ENCODE measurements around the gene PPIL1. TPM values are rescaled to one million over a fixed set of nuclear protein-coding genes. Genes with fewer than 3 reads are reported as not detected.

Gene PPIL1
- total RNA-seq, 2 donors from 2014 or later = 18.7 to 35.9 TPM

DNA sequence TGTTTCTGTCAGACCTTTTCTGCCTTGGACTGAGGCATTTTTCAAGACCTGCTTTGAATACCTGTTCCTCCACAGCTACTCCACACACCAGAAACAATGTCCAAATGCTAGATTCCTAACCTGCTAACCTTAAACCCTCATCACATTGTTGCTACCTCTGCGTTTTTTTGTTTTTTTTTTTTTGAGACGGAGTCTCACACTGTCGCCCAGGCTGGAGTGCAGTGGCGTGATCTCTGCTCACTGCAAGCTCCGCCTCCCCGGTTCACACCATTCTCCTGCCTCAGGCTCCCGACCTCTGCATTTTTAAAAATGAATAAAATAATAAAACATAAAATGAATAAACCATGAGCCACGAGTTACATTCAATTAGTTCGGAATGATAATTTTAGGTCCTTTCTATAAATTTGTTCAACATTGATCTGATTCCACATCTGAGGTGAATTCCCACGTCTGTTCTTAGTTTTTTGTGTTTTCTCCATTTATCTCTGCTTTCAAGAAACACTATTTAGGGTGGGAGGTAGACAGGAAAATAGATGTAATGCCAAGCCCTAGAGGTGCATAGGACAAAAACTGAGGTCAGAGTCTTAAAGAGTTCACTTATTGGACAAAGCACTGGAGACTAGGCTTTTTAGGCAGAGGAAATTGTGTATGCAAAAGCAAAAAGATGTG is 12.5 kb upstream of the PPIL1 start:
- WGBS = 72% methylated on average over 10 of the region's 10 CpGs
- no peak for DNase-seq (ENCODE audit: low spot score)
- intact Hi-C loops (cut with DNase I) = loop anchor here (2.0 to 10.0 kb wide), 3 partner anchors 92 to 325 kb away; no protein-coding TSS in a partner anchor
- Histone ChIP-seq H3K9me3 (no peaks in the 10 kb centered on the region), H3K27ac (no peak overlapping the region), H3K4me1 (replicated peaks) (peaks cover 5% of the 10 kb centered on the region), H3K4me3 (no peak overlapping the region), H3K36me3 (no peaks in the 10 kb centered on the region), H3K27me3 (replicated peaks; ENCODE audit: insufficient read depth) (no peaks in the 10 kb centered on the region)
- TF ChIP-seq POLR2A (IDR thresholded peaks at IDR 0.05) = no peak
- TF ChIP-seq, protein P1, sequence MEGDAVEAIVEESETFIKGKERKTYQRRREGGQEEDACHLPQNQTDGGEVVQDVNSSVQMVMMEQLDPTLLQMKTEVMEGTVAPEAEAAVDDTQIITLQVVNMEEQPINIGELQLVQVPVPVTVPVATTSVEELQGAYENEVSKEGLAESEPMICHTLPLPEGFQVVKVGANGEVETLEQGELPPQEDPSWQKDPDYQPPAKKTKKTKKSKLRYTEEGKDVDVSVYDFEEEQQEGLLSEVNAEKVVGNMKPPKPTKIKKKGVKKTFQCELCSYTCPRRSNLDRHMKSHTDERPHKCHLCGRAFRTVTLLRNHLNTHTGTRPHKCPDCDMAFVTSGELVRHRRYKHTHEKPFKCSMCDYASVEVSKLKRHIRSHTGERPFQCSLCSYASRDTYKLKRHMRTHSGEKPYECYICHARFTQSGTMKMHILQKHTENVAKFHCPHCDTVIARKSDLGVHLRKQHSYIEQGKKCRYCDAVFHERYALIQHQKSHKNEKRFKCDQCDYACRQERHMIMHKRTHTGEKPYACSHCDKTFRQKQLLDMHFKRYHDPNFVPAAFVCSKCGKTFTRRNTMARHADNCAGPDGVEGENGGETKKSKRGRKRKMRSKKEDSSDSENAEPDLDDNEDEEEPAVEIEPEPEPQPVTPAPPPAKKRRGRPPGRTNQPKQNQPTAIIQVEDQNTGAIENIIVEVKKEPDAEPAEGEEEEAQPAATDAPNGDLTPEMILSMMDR (IDR thresholded peaks at IDR 0.05) = no peak
- TF ChIP-seq POLR2AphosphoS5 (IDR thresholded peaks at IDR 0.05) = no peak

DNA sequence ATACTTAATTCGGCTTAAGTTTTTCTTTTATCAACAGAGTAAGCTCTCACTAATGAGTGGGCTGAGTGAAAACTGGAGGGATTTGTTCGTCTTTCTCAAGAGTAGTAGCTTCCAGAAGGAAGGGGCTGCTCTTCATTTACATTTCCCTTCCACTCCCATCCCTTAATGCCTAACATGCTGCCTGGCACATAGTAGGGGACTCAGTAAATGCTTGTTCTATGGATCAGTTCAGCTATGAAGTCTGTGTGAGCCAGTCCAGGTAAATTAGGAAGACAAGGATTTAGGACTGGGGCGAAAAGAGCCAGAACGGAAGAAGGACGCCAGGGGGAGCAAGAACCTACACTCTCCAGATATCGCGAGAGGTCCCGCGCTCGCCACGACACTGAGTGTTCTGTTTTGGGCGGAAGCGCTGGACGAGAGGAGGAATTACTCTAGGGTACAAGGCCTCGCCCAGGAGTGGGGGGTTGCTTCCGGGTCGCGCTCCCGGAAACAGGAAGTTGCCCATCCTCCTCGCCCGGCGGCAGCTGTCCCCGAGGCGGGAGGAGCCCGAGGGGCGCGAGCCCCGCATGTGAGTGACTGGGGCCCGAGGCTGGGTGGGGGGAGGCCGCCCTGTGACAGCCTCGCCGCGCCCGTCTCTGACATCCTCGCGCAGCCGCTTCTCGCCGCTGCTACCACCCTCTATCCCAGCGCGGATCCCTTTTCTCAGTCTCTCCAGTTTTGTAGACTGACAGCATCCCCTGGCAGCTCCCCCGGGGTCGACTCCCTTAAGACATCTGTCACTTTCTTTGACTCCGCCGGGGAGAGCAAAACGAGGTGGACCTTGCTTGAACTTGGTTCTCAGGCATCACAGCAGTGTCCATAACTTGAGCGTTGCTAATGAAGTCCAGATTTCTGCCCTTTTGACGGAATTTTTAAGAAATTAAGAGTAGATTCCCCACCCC is 11.1 kb upstream of the PPIL1 start, which contains the start of gene C6orf89:
Gene C6orf89, plus strand, starts transcription at position 492 of the 941 bp plus-strand sequence. CDS start 13,493 bp downstream, outside the sequence.
- Histone ChIP-seq H3K36me3 (no peaks in the 10 kb centered on the region), H3K9me3 (no peaks in the 10 kb centered on the region), H3K27ac (peak within 1 kb of the TSS; percentile 72 to 76), H3K27me3 (replicated peaks; ENCODE audit: insufficient read depth) (no peaks in the 10 kb centered on the region), H3K4me3 (peak within 1 kb of the TSS; percentile 64 to 69), H3K4me1 (replicated peaks) (peaks cover 5% of the 10 kb centered on the region)
- intact Hi-C loops (cut with DNase I) = loop anchor here (2.0 to 10.0 kb wide), 3 partner anchors 93 to 327 kb away; no protein-coding TSS in a partner anchor
- 1% methylated on average over 45 of the region's 48 CpGs for WGBS
- TF ChIP-seq, protein P1 (IDR thresholded peaks at IDR 0.05) = peak; percentile 84 to 98 (median 96)
- TF ChIP-seq POLR2A (IDR thresholded peaks at IDR 0.05) (peak; percentile 53), POLR2AphosphoS5 (IDR thresholded peaks at IDR 0.05) (peak; percentile 98)
- DNase-seq (ENCODE audit: low spot score) = peak; percentile 97

- no peak overlapping the region for H3K27ac ChIP-seq
- TF ChIP-seq POLR2AphosphoS5 (IDR thresholded peaks at IDR 0.05) = no peak
- TF ChIP-seq, protein P1 (IDR thresholded peaks at IDR 0.05) = no peak
- no peak for TF ChIP-seq POLR2A (IDR thresholded peaks at IDR 0.05)
- no peaks in the 10 kb centered on the region for H3K36me3 ChIP-seq
- 94% methylated on average over 3 of the region's 3 CpGs for WGBS
- no peak for DNase-seq (ENCODE audit: low spot score)
- peaks cover 5% of the 10 kb centered on the region for H3K4me1 ChIP-seq (replicated peaks)
- no peak overlapping the region for H3K4me3 ChIP-seq
- intact Hi-C loops (cut with DNase I) = loop anchor here (5.0 to 10.0 kb wide), 2 partner anchors 130 to 328 kb away; no protein-coding TSS in a partner anchor
- H3K27me3 ChIP-seq (replicated peaks; ENCODE audit: insufficient read depth) = no peaks in the 10 kb centered on the region
- H3K9me3 ChIP-seq = no peaks in the 10 kb centered on the region
Measured at GRCh38 chr6:36884610-36885009, 10.0 kb upstream of the PPIL1 start.

DNA sequence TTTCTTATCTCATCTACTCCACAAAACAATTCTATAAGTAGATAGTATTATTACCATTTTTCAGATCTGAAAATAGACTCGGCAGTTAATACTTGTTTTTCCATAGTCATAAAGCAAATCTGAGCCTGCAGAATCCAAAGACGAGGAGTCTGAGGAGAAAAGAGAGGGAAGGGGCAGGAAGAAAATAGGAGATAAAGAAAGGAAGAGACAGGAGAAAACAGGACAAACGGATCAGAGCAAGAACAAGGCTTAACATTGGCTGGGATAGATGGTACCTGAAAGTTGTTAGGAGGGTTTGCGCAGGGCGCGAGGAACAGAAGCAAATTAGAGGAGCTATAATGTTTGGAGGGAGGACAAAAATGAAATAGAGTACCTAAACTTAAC is 639 bp upstream of the PPIL1 start:
- TF ChIP-seq POLR2A (IDR thresholded peaks at IDR 0.05) (no peak), POLR2AphosphoS5 (IDR thresholded peaks at IDR 0.05) (no peak)
- TF ChIP-seq, protein P1 (IDR thresholded peaks at IDR 0.05) = no peak
- no peak for DNase-seq (ENCODE audit: low spot score)
- WGBS = 28% methylated on average over 6 of the region's 6 CpGs
- H3K27ac ChIP-seq = peak overlapping the region; percentile 79 to 80
- intact Hi-C loops (cut with DNase I) = no loop called here
- no peaks in the 10 kb centered on the region for H3K9me3 ChIP-seq
- peak overlapping the region; percentile 75 to 81 for H3K4me3 ChIP-seq
- no peaks in the 10 kb centered on the region for H3K36me3 ChIP-seq
- no peaks in the 10 kb centered on the region for H3K27me3 ChIP-seq (replicated peaks; ENCODE audit: insufficient read depth)
- no peaks in the 10 kb centered on the region for H3K4me1 ChIP-seq (replicated peaks)
